Right atrium auricular region (tissue), 2 donors: ENCODE results near the gene TLE4. TPM values are rescaled to one million over a fixed set of nuclear protein-coding genes. Genes with fewer than 3 reads are reported as not detected.

Experiments
- DNase-seq: peaks from one replicate; pipeline ENCODE4 v3.0.0-alpha.2; 2019; ENCODE audit warnings: low spot score
- H3K27ac ChIP-seq, 2 donors: fragments of 200-600 bp; sonication (generic); 1 replicate in 1 of 2; 2 replicates in 1 of 2; pipeline ENCODE4 v1.5.1; 2016 to 2019
- H3K27me3 ChIP-seq, 2 donors: fragments of 200-600 bp; sonication (generic); one replicate each; pipeline versions ENCODE4 v1.5.1 to v1.6.0; 2017 to 2019
- H3K36me3 ChIP-seq: fragments of 200-600 bp; sonication (generic); one replicate; pipeline ENCODE4 v1.5.1; 2016
- H3K4me1 ChIP-seq, 2 donors: fragments of 200-600 bp; sonication (generic); one replicate each; pipeline versions ENCODE4 v1.5.1 to v1.6.0; 2017 to 2019
- H3K4me3 ChIP-seq, 2 donors: fragments of 200-600 bp; sonication (generic); 1 replicate in 1 of 2; 2 replicates in 1 of 2; pipeline ENCODE4 v1.5.1; 2017 to 2019; ENCODE audit warnings: mild to moderate bottlenecking in 1 of 2, moderate library complexity in 1 of 2
- H3K9me3 ChIP-seq, 2 donors: fragments of 200-600 bp; sonication (generic); one replicate each; pipeline ENCODE4 v1.5.1; 2019
- total RNA-seq, 2 donors: library from RNA; depleted of rRNA; stranded (reverse); fragments of >200 nt; gene quantifications; one replicate each; pipeline ENCODE4 v1.1.0, GENCODE V29; 2016
- TF ChIP-seq, protein P1 (sequence below), 2 donors: fragments of 200-600 bp; sonication (generic); IDR thresholded peaks; one replicate each; pipeline ENCODE4 v1.5.1; 2019; ENCODE audit warnings: antibody characterized with exemption in 2 of 2

The TLE4 gene
- total RNA-seq, 2 donors from 2014 or later, result 18.9 to 26.1 TPM

DNA sequence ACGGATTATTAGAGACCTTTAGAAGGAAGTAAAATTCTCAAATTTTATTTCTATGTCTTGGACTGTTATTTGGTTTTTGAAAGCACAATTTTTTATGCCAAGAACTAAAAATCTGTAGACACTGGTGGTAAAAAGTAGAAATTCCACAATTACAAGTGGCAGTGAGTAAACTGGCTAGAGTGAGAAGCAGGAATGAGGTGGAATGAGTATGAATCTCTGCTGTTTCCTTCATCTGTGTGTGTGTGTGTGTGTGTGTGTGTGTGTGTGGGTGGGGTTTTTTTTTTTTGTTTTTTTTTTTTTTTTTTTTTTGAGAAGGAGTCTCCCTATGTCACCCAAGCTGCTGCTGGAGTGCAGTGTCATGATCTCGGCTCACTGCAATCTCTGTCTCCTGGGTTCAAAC is 94.2 kb downstream of the TLE4 start:
- no peak for DNase-seq
- H3K4me3 ChIP-seq, result no peak overlapping the region
- no peak overlapping the region for H3K27ac ChIP-seq
- H3K27me3 ChIP-seq, result no peaks in the 10 kb centered on the region
- no peaks in the 10 kb centered on the region for H3K9me3 ChIP-seq
- peaks cover 0 to 53% of the 10 kb centered on the region in 2 donors for H3K4me1 ChIP-seq
- TF ChIP-seq, protein P1, sequence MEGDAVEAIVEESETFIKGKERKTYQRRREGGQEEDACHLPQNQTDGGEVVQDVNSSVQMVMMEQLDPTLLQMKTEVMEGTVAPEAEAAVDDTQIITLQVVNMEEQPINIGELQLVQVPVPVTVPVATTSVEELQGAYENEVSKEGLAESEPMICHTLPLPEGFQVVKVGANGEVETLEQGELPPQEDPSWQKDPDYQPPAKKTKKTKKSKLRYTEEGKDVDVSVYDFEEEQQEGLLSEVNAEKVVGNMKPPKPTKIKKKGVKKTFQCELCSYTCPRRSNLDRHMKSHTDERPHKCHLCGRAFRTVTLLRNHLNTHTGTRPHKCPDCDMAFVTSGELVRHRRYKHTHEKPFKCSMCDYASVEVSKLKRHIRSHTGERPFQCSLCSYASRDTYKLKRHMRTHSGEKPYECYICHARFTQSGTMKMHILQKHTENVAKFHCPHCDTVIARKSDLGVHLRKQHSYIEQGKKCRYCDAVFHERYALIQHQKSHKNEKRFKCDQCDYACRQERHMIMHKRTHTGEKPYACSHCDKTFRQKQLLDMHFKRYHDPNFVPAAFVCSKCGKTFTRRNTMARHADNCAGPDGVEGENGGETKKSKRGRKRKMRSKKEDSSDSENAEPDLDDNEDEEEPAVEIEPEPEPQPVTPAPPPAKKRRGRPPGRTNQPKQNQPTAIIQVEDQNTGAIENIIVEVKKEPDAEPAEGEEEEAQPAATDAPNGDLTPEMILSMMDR (IDR thresholded peaks at IDR 0.05), result no peak
- H3K36me3 ChIP-seq, result no peaks in the 10 kb centered on the region

DNA sequence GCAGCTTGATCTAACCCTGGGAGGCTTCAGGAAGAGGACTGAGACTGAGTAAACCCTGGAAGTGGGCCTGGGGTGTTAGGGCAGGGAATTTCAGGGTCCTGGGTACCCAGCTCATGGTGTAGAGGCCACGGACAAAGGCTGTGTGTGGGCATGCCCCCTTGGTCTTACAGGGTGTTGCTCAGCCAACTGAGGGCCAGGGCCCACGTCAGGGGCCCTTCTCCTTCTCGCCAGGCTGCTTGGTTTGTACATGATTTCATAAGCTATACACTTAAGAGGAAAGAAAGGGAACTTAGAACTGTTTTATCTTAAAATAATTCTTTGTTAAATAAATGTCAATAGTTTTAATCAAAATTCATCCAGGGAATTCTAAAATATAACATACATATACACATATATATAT is 95.4 kb downstream of the TLE4 start:
- no peak for DNase-seq
- H3K27me3 ChIP-seq, result no peaks in the 10 kb centered on the region
- H3K4me3 ChIP-seq, result no peak overlapping the region
- no peak overlapping the region for H3K27ac ChIP-seq
- no peaks in the 10 kb centered on the region for H3K9me3 ChIP-seq
- H3K4me1 ChIP-seq, result peaks cover 0 to 46% of the 10 kb centered on the region in 2 donors
- no peaks in the 10 kb centered on the region for H3K36me3 ChIP-seq
- TF ChIP-seq, protein P1 (IDR thresholded peaks at IDR 0.05), result no peak

DNA sequence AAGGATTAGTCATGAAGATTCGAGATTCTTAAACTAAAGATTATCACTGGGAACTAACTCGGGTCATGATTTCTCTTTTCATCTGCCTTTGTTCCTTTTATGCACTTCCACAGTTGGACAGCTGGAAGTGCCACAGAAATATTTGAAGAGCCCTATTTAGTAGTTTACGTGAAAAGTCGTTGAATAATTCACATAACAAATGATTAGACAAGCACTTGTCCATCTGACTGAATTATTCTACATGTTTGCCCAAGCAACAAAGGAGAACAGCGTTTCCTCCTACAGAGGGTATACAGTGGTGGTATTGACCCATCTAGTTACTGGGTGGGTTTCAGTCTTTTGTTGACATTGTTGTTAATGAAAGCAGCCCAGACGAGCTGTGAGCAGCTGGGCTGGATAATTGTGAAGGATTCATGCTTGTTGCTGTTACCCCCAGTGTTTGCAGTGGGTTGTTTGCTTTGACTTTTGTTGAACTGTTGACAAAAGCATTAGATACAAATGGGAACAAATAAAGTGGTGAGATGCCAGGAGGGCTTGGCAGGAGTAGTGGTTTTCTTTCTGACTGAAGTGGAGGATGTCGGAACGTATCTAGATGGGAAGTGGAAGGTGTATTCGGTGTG is 96.2 kb downstream of the TLE4 start:
- Histone ChIP-seq H3K4me1 (peaks cover 0 to 38% of the 10 kb centered on the region in 2 donors), H3K36me3 (no peaks in the 10 kb centered on the region), H3K27ac (peak overlapping the region in 1 of 2 donors; percentile 43), H3K9me3 (no peaks in the 10 kb centered on the region), H3K27me3 (no peaks in the 10 kb centered on the region), H3K4me3 (no peak overlapping the region)
- TF ChIP-seq, protein P1 (IDR thresholded peaks at IDR 0.05), result no peak
- DNase-seq, result no peak

DNA sequence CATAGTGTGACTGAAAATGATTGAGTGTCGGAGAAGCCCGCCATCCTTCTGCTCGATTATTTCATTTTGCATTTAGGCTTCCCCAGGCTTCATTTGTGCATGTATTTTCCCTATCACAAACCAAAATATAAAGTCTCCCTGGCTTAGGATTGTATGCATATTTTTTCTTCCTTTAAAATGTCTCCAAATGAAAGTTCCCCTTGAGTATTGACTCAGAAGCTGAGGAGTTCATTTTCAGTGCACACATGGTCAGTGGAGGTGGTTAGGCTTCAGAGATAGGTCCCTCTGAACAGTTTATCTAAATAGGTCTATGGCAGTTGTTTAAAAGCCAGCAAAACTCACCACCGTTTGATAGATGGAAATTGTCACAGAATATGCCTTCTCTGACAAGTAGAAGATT is 97.2 kb downstream of the TLE4 start:
- TF ChIP-seq, protein P1 (IDR thresholded peaks at IDR 0.05), result no peak
- Histone ChIP-seq H3K36me3 (no peaks in the 10 kb centered on the region), H3K27me3 (no peaks in the 10 kb centered on the region), H3K9me3 (no peaks in the 10 kb centered on the region), H3K4me1 (peaks cover 0 to 28% of the 10 kb centered on the region in 2 donors), H3K4me3 (no peak overlapping the region), H3K27ac (no peak overlapping the region)
- no peak for DNase-seq

DNA sequence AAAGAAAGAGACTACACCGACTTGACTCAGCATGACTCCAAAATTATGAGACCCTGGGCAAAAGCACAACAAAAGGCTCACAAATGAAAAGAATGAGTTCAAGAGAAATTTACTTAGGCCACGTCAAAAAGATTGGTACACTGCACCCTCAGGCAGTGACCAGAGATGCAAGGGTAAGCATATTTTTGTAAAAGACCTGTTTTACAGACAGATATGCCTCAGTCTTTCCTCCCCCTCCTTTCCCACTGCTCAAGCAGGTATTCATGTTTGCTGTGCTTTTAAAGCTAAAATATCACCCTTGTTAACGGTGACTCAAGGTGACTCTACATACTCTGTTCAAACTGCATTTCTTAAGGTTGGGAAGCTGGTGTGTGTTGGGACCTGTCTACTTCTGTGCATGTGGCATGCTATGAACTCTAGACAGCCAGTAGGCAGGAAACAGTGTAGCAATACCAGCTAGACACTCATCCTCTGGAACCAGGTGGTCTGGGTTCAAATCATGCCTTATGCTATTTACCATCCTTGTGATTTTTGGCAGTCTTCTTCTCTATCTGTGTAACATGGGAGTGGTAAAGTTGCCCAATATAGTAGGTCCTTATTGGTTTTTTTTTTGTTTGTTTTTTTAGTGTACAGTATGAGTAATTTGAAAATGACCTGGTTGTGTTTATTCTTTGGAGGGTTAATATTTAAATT is 98.7 kb downstream of the TLE4 start:
- Histone ChIP-seq H3K4me1 (peaks cover 0 to 21% of the 10 kb centered on the region in 2 donors), H3K27ac (no peak overlapping the region), H3K36me3 (no peaks in the 10 kb centered on the region), H3K4me3 (no peak overlapping the region), H3K9me3 (no peaks in the 10 kb centered on the region), H3K27me3 (no peaks in the 10 kb centered on the region)
- DNase-seq, result no peak
- TF ChIP-seq, protein P1 (IDR thresholded peaks at IDR 0.05), result no peak
